Gastroesophageal sphincter (tissue), 3 donors: ENCODE data around the gene LASP1.

Source experiments
- POLR2A ChIP-seq, 2 donors: fragments of 450-650 bp; IDR thresholded peaks; one replicate each; pipeline ENCODE4 v1.6.1; 2017; ENCODE audit warnings: antibody characterized with exemption in 2 of 2, mild to moderate bottlenecking in 2 of 2, moderate library complexity in 1 of 2
- POLR2AphosphoS5 ChIP-seq: sonication (generic); formaldehyde crosslinking; IDR thresholded peaks from one replicate; pipeline ENCODE4 v1.6.1; 2017; ENCODE audit warnings: antibody characterized with exemption
- TF ChIP-seq, protein P1 (sequence below), 4 experiments: fragments of 200-600 bp in 2 of 4; fragments of 450-650 bp in 2 of 4; sonication (generic) in 1 of 4; IDR thresholded peaks; one replicate each; pipeline ENCODE4 v1.5.1; 2017 to 2019; ENCODE audit warnings: antibody characterized with exemption in 4 of 4, mild to moderate bottlenecking in 2 of 4, moderate library complexity in 2 of 4

DNA sequence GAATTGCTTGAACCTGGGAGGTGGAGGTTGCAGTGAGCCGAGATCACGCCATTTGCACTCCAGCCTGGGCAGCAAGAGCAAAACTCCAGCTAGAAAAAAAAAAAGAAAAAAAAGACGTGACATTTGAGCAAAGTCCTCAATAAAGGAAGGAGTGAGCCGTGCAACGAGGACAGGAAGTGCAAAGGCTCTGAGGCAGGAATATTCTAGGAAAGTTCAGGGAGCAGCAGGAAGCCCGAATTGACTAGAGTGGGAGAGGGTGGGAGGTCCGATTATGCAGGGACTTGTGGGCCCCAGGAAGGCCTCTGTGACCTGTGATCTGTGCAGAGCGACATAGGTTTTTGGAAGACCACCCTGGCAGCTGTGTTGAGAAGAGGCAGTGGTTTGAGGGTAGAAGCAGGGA lies 46.9 kb downstream of the LASP1 start:
- TF ChIP-seq, protein P1, sequence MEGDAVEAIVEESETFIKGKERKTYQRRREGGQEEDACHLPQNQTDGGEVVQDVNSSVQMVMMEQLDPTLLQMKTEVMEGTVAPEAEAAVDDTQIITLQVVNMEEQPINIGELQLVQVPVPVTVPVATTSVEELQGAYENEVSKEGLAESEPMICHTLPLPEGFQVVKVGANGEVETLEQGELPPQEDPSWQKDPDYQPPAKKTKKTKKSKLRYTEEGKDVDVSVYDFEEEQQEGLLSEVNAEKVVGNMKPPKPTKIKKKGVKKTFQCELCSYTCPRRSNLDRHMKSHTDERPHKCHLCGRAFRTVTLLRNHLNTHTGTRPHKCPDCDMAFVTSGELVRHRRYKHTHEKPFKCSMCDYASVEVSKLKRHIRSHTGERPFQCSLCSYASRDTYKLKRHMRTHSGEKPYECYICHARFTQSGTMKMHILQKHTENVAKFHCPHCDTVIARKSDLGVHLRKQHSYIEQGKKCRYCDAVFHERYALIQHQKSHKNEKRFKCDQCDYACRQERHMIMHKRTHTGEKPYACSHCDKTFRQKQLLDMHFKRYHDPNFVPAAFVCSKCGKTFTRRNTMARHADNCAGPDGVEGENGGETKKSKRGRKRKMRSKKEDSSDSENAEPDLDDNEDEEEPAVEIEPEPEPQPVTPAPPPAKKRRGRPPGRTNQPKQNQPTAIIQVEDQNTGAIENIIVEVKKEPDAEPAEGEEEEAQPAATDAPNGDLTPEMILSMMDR (IDR thresholded peaks at IDR 0.05) = no peak
- TF ChIP-seq POLR2A (IDR thresholded peaks at IDR 0.05) (no peak), POLR2AphosphoS5 (no peak)
